PC-3 (cell line): Measurements from ENCODE around the gene C1GALT1C1.

Experiments used
- EZH2phosphoT487 ChIP-seq: fragments of 300-600 bp; sonication (generic); IDR thresholded peaks from 2 replicates; pipeline ENCODE4 v1.6.1; 2018; ENCODE audit warnings: mild to moderate bottlenecking, antibody characterized with exemption, low read length, borderline replicate concordance
- TF ChIP-seq, protein P1 (sequence below): fragments of 300-600 bp; sonication (generic); conservative IDR thresholded peaks from 2 replicates; pipeline ENCODE4 v1.5.1; 2017; ENCODE audit warnings: antibody characterized with exemption, low read depth, mild to moderate bottlenecking, low read length

DNA sequence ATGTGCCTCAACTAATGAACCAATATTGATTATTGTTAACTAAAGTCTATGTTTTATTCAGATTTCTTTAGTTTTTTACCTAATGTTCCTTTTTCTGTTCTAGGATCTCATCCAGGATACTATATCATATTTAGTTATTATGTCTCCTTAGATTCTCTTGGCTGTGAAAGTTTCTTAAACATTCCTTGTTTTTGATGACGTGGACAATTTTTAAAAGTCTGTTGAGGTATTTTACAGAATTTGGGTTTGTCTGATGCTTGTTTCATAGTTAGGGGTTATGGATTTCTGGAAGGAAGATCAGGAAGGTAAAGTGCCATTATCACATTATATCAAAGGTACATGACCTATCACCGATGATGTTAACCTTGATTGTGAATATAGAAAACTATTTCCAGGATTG, 44.2 kb downstream of the C1GALT1C1 start:
- TF ChIP-seq, protein P1, sequence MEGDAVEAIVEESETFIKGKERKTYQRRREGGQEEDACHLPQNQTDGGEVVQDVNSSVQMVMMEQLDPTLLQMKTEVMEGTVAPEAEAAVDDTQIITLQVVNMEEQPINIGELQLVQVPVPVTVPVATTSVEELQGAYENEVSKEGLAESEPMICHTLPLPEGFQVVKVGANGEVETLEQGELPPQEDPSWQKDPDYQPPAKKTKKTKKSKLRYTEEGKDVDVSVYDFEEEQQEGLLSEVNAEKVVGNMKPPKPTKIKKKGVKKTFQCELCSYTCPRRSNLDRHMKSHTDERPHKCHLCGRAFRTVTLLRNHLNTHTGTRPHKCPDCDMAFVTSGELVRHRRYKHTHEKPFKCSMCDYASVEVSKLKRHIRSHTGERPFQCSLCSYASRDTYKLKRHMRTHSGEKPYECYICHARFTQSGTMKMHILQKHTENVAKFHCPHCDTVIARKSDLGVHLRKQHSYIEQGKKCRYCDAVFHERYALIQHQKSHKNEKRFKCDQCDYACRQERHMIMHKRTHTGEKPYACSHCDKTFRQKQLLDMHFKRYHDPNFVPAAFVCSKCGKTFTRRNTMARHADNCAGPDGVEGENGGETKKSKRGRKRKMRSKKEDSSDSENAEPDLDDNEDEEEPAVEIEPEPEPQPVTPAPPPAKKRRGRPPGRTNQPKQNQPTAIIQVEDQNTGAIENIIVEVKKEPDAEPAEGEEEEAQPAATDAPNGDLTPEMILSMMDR: no peak
- TF ChIP-seq EZH2phosphoT487: no peak
